Activated T-cell treated with anti-CD3 and anti-CD28 coated beads for 1 hour (primary cell): ENCODE measurements around the gene TOM1L2.

Source experiments
- DNase-seq: peaks from one replicate; pipeline ENCODE4 v3.0.0-alpha.2; 2020; ENCODE audit warnings: low read depth

The TOM1L2 gene

DNA sequence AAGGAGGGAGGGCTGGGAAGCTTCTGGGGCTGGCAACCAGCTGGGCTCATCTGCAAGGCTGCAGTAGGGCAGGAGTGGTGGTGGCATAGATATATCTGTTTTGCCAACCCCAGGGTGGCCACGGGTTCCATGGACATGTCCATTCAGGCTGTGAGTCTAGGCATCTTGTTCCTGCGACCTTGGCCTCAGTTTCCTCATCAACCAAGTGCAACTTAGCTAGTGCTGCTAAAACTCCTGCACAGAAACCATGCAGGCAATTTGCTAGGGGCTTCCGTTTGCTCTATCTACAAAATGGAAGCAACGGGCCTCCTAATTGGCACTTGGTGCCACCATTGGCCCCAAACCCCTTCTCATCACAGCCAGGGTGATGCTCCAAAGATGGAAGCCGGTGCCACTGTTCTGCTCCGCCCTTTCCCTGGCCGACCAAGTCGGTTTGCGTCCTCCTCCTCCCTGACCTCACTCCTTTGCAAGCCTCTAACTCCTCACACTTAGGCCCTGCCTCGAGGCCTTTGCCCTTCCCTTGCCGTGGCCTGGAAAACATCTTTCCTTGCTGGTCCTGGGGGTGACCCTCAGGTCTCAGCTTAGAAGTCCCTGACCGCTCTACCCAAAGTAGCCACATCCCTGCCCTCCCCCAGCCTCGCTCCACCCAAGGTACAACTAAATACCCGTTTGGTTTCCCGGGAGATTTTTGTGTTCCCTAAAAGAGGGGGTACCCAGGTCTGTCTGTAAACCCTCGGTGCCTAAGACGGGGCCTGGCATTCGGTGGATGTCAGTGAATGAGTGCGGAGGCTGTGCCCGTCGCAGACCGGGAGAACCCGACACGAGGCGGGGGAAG lies 136.6 kb downstream of the TOM1L2 start:
- DNase-seq, result no peak

DNA sequence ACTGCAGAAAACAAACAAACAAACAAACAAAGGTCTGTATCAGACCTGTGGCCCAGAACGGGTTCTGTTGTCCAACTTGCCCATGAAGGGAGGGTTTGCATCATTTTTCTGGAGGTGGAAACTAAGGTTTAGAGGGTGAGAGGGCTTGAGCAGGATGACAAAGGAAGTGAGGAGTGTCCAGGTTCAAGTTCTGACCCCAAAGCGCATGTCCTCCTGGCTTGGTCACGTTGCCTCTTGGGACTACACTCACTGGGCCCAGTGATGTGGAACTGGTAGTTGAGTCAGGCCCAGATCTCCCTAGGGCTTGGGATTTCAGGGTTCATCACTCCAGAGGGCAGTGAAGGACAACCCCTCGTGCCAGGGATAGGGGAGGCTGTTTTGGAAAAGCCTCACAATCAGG lies 137.2 kb downstream of the TOM1L2 start:
- DNase-seq, result no peak

DNA sequence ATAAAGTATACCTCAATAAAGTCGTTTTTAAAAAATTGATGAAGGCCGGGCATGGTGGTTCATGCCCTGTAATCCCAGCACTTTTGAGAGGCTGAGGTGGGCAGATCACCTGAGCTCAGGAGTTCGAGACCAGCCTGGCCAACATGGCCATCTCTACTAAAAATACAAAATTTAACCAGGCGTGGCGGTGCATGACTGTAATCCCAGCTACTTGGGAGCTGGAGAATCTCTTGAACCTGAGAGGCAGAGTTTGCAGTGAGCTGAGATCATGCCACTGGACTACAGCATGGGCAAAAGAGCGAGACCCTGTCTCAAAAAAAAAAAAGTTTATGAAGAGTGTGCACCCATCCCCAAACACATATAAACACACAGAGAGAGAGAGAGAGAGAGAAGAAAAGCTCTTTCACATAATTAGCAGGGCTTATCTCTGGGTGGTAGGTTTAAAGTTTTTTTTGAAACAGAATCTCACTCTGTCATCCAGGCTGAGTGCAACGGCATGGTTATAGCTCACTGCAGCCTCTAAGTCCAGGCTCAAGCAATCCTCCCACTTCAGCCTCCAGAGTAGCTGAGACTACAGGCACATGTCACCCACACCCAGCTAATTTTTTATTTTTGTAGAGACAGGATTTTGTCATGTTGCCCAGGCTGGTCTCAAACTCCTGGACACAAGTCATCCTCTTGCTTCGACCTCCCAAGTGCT lies 138.4 kb downstream of the TOM1L2 start:
- no peak for DNase-seq

DNA sequence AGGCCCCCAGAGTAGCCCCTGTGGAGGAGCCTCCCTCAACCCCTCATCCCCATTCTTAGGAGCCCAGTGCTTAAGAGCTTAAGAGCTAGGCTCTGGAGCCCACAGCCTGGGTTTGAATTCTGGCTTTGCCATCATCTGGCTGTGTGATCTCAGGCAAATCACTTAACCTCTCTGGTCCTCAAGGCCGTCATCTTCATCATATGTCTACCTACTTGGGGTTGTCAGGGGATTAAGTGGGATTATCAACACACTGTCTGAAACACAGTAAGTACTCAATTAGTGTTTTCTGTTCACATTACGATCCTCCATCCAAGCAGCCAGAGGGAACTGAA lies 140.2 kb downstream of the TOM1L2 start:
- DNase-seq, result no peak

DNA sequence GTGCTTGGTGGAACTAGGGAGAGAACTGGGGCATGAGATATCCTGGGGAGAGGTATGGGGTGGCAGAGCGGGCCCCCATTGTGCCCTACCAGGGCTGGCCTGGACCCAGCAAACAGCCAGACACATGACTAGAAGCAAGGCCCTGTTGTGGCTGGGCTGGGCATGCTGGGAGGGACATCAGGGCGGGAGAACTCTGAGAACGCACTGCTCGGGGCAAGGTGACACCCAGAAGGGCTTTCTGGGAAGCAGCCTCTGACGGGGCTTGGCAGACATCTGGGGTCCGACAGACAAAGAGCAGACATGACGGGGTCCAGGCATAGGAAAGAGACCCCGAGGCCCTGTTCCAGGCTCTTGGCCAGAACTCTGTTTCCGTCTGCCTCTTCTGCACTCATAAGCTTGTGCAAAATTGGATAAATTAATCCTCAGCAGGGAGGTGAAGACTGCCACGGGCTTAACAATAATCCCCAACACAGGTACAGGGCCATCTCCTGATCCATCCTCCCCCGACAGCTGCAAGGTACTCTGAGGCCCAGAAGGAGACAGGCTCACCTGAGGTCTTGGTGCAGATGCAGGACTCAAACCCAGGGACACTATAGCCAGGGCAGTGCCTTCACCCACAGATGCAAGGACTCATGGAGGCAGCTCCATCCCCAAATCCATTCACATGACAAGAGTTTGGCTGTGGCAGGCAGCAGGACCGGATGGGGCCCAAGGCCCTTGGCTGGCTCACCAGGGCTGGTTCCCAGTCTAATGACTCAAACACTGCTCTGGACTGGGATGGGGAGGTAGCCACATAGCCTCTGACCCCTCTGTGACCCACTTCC lies 140.8 kb downstream of the TOM1L2 start:
- no peak for DNase-seq

DNA sequence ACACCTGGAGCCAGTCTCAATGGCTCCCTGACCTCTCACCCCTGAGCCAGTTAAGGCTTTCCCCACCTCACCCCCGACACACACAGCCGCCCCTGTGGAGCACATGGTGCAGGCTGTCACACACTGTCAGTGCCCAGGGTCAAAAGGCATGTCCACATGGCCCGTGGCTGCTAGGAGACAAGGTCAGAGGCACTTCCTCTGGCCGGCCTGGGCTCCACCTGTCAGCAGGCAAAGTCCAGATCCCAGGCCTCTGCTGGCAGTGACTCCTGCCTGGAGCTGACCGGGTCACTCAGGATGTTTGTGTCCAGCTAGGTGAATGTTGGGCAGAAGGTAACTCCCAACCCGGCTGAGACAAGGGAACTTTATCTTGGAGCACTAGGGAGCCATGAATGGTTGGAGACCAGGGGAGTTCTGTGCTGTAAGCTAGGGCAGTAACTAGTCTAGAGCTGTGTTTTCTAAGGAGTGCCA lies 141.4 kb downstream of the TOM1L2 start:
- no peak for DNase-seq

DNA sequence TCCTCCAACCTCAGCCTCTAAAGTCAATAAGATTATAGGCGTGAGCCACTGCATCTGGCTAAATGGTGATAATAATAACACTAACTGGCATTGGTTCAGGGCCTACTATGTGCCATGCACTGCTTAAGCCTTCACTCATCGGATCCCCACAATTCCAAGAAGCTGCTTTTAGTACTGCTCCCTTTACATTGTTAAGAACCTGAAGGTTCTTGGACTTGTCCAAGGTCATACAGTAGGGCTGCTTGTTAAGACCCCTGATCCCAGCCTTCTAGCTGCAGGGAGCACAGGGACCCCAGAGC lies 142.0 kb downstream of the TOM1L2 start:
- no peak for DNase-seq

DNA sequence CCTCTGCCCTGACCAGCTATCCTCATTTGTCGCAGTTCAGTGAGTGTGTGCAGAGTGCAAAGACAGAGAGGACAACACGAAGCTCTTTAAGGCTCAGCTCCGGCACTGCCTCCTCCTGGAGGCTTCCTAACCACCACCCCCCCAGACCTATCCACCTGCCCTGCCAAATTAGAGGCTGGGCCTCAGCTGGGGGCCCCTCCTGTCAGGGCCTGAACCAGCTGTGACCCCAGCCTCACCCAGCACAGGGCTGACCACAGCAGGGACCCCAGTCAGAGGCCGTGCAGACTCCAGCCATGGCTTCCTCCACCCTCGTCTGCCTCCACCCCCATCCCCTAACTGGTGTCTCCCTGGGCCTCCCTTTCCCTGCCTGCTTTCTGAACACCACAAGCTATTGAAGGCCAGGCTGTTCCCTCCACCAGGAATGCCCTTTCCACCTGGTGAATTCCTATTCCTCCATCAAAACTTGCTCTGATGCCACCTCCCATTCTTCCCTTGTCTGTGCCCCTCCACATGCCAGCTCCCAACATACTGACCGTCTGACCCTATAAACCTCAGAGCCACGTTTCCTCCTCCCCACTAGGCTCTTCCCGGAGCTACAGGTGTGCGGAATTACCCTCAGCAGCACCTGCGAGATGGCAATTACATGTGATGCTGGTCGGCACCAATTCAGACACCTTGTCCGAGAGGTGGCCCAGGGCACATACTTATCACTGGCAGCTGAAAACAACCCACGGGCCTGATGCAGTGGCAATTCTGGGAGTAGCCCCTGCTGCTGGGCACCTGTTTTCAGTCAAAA lies 144.2 kb downstream of the TOM1L2 start:
- no peak for DNase-seq

DNA sequence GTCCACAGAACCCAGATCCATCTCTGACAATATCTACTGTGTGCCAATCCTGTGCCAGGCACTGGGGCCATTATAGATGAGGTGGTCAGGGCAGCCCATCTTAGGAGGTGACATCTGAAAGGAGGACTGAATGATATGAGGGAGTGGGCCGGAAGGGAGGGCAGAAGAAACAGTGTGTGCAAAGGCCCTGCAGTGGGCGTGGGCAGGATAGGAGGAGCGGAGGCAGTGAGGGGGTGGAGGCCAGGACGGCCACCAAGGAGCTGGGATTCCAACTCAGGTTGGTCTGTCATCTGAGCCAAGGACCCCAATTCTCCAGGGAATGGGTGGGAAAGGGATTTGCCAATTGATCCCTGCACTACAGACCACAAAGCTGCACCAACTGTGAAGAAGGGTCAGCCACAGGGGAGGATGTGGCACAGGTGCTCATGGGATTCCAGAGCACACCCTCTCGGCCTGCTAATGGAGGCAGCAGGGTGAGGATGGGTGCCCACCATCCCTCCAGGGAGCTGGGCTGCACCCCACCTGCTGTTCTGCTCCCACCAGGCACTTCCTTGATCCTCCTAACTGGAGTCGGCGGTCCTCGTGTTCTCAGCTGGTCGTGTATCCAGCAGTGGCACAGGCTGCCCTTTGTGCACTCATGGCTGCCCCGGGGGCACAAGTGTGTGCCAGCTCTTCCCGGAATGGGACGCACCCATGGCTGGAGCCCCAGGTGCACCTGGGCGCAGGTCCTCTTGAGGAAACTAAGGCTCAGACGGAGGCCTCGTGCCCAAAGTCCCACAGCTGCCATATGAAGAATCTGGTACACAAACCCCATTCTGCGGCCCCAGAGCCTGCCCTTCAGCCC lies 145.0 kb downstream of the TOM1L2 start:
- no peak for DNase-seq

DNA sequence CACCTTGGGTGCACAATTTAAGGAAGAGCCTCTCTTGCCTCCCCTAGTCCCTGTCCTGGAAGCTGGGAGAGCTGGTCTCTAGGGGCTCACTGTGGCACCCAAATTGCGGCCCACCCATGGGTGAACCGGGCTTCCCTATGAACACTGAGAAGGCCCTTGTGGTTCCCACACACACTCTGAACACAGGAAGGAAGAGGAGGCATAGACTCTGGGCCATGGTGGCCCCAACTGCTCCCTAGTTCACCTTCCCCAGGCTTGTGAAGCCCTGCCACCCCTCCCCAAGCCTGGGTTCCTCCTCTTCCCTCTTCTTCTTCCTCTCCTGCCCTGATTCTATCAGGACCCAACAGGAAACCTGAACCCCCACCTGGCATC lies 145.9 kb downstream of the TOM1L2 start:
- no peak for DNase-seq

DNA sequence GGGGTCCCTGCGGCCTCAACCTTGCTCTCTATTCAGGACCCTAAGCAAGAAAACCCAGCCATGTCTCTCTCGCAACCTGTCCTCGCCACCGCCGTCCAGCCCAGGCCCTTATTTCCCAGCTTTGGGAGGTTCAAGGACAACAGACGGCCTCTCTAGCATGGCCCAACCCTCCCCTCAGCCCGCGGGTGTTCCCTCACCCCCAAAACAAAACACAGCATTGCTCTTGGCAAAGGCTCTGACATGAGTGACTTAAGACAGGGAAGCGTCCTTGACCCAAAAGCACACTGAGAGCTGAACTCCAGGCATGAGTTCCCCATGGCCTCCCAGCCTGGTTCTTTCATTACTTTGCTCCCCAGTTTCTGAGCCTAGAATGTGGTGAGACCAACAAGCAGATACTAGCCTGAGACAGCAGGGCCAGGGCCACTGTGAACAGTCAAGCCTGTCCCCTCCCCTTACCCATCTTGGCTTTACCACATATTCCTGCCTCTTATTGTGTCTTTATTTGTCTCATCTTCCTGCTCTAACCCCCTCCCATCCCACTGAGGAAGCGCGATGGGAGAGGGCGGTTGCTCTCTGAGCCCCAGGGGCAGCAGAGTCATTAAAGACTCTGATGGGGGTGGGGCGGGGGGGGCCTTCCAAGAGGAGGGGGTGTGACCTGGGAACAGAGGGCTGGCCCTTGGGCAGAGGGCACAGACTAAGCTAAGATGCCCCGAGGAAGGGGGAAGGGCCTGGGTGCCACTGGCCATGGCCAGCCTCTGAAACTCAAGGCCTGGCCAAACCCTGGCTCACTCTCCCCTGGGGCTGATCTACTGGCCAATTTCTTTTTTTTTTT lies 147.2 kb downstream of the TOM1L2 start:
- DNase-seq, result no peak

DNA sequence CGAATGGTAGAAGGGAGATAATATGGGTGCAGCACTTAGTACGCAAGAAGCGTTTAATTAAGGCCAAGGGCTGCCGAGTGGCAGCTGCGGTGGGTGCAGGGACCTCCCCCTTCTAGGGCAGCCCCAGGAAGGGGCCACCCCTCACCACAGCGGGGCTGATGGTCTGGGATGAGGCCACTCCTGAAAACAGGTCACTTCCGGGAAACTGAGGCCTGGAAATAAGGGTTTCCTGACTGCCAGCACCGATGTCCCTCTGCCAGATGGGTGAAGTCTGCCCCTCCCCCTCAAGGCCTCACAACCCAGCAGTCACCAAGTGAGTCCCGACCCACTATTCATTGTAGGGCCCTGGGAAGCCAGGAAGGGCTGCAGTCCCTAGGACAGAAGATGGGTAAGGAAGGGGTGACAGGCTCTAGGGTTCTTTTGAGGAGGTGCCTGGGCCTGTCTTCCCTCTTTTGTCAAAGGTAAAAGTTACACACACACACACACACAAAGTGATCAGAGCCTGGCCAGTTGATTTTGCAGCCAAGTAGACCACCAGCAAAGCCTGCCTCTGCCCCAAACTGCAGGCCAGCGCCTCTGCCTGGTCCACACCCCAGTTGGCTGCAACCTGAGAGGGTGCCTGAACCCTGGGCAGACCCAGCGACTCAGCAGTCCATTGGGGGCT lies 147.9 kb downstream of the TOM1L2 start:
- DNase-seq, result no peak

DNA sequence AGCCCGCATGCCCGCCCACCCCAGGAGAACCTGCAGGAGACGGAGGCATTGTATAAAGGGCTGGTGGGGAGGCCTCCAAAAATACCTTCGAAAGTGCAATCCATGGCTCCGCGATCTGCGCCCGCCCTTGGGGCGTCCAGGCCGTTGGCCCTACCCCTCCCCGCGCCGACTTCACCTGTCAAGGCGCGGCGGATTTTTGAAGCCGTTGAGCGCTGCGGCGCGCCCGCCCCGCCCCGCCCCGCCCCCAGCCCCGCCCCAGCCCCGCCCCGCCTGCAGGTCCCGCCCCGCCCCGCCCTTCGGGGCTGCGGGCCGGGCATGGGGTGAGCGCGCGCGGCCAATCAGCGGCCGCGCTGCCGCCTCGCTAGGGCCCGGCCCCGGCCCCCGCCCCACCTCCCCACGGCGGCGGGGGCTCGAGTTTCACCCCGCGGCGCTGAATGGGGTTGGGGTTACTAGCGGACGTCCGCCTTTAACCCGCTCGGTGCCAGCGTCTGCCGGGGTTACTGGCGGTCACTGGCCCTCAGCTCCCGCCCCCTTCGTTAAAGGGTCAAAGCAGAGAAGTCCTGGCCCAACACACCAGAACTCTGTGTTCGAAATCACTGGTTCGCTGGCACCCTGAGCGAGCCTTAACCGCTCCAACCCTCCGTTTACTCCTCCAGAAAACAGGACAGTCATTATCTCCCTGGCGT lies 148.6 kb downstream of the TOM1L2 start:
- peak; percentile 64 for DNase-seq

DNA sequence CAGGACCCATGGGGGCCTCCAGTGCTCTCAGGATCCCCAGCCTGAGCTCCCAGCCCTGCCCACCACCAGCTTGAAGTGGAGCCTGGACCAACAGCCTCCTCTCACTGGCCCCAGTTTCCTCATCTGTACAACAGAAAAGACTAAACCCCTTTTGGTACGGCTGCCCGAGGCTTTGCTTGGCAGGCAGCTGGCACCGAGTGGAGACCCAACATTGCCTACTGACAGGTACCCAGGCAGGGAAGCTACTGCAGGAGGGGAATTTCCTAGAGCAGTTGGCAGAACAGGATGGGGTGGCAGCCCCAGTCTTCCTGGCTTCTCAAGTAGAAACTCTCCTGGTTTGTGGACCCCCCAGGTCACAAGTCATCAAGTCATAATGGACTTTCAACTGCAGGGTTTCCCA lies 149.6 kb downstream of the TOM1L2 start:
- DNase-seq, result no peak

DNA sequence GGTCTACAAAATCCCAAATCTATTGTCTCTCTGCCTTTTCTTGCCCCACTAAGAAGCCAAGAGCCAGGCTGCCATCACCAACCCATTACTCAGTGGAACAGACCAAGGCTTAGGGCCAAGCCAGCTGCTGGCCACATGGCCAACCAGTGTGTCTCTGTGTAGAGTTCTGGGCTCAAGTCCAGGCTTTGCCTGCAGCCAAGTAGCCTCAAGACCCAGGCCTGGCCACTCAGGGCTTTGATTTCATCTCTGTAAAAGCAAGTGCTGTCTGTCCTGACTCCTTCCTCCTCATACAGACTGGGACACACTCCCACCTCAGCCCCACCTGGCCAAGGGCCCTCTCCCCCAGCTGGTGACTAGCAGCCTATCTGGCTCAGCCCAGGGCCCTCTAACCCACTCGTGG lies 150.0 kb downstream of the TOM1L2 start:
- no peak for DNase-seq

DNA sequence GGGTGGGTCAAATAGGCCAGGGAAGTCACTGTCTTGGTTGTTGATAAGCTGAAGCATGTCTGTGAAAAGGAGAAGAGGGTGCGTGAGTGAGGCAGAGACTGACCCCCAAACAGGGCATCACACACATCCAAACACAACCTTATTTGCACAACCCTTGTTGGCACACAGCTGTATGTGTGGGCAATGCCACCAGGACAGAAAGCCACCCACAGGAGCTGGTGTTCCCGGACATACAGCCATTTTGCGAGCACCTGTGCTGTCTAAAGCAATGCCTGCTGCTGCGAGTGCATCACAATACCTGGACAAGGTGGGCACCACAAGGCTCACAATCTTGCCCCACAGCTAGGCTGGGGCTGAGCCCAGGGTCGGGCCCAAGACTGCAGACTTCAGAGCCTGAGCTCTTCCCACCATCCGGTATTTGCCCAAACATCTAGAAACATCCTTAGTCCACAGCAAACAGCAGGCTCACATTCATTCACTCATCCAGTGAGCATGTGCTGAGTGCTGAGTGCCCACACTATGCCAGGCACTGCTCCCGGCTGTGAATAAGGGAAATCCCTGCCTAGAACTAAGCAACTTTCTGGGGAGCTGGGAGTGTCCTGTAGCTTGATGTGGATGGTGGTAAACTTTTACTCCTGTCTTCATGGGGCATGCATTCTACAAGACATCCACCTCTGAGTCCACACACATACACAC lies 151.6 kb downstream of the TOM1L2 start:
- no peak for DNase-seq

DNA sequence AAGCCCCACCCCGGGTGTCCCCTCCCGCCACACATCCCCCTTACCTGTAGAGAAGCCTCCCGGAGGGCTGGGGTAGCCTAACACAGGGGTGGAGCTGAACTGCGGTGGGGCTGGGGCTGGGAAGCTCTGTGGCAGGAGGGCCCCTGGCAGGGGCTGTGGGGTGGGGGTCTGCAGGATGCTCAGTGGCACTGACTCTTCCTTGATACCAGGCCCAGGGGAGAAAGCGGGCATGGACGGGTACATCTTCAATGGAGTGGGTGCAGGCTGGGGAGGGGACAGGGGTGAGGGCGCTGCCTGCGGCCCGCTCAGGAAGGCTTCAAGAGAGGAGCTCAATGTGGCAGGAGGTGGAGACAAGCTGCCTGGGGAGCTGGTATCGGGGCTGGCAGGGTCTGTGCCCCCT lies 152.2 kb downstream of the TOM1L2 start:
- DNase-seq, result no peak

DNA sequence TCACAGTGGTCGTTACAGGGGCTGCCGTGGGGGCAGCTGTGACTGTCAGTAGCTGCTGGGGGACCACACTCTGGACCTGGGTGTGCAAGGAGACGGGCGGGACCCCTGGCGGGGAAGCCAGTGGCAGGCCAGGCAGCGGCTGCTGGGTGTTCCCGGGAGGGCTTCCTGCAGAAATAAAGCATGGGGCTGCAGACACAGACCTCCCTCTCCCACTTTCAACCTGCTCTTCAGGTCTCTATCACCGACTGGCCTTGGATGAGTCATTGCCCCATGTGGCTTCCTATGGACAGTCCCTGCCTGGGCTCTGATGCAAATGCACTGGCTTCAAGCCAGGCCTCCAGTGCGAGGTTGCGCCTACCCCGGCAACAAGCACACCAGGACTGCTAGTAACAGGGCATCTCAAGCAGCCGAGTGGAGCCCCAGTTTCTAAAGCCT lies 152.6 kb downstream of the TOM1L2 start:
- DNase-seq, result peak; percentile 39

DNA sequence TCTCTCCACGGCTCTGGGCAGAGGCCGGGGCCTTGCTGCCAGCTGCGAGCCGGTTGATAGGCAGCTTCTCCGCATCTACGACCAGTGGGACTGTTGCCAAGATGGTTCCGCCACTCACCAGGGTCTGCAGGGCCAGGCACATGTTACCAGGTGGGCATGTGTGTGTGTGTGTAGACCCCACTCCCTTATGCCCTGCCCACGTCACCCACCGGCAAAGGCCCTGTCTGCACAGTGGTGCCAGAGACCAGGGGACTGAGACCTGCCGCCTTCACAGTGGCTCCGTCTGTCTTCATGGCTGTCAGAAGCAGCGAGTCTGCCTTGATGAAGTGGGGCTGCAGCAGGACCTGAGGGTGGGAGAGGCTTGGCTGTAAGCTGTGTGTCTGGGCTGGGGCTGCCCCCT lies 153.1 kb downstream of the TOM1L2 start:
- no peak for DNase-seq
